ENCODE results near the gene MBD1. TPM values are rescaled to one million over a fixed set of nuclear protein-coding genes. Genes with fewer than 3 reads are reported as not detected.

The MBD1 gene
- total RNA-seq, 1 experiment from 2014 or later: 58.1 TPM

DNA sequence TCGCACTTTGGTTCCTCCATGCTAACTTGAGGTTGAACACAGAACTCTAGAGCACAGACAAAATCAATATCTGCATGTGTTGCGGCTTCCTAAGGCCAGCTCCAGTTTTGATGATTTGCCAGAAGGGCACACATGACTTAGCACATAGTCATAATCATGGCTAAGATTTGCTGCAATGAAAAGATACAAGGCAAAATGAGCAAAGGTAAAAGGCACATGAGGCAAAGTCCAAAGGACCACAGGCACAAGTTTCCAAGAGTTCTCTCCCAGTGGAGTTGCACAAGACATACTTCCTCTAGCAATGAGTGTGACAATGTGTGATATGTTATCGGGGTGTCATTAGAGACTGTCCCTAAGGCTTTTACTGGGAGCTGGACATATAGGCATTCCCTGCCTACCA, 30.3 kb upstream of the MBD1 start:
- Histone ChIP-seq H3K4ac (ENCODE audit: low read depth, low read length) (no peak overlapping the region), H2AK5ac (ENCODE audit: insufficient read length, low read length) (no peak overlapping the region), H2BK15ac (ENCODE audit: low read depth, low read length) (no peak overlapping the region), H3K23me2 (ENCODE audit: insufficient read length, low read depth, low read length, poor library complexity, severe bottlenecking) (no peaks in the 10 kb centered on the region), H2AFZ (ENCODE audit: low read length) (no peak overlapping the region), H4K91ac (ENCODE audit: insufficient read length, low read depth, low read length) (no peak overlapping the region), H3K23ac (ENCODE audit: insufficient read length, low read depth, low read length) (no peak overlapping the region), H3K14ac (ENCODE audit: insufficient read depth, low read length) (no peak overlapping the region), H3K9me3 (ENCODE audit: control insufficient read depth, low read depth, low read length) (no peaks in the 10 kb centered on the region), H3K9ac (ENCODE audit: extremely low read depth, insufficient read length, low read length) (no peak overlapping the region), H2BK12ac (ENCODE audit: insufficient read length, low read depth, low read length) (no peak overlapping the region), H3K18ac (ENCODE audit: insufficient read length, low read depth, low read length) (no peak overlapping the region), H3K79me2 (ENCODE audit: insufficient read depth, low read length) (no peaks in the 10 kb centered on the region), H3K27ac (ENCODE audit: insufficient read length, low read depth, low read length) (no peak overlapping the region), H3T11ph (ENCODE audit: low read length) (no peak overlapping the region), H3K79me1 (ENCODE audit: insufficient read depth, low read depth, low read length, poor library complexity, severe bottlenecking) (no peaks in the 10 kb centered on the region), H4K8ac (replicated peaks; ENCODE audit: insufficient read length, low read depth, low read length) (no peak overlapping the region), H3K56ac (ENCODE audit: insufficient read length, low read depth, low read length) (no peak overlapping the region), H2BK20ac (ENCODE audit: low read depth, low read length, poor library complexity, severe bottlenecking) (no peak overlapping the region), H2BK5ac (ENCODE audit: insufficient read length, low read length) (no peak overlapping the region), H2BK120ac (ENCODE audit: low read depth, low read length, poor library complexity, severe bottlenecking) (no peak overlapping the region), H3K4me2 (ENCODE audit: insufficient read depth, insufficient read length, low read length) (no peak overlapping the region), H3K27me3 (ENCODE audit: insufficient read depth, low read length) (no peaks in the 10 kb centered on the region; the same call in 1 of the 2 replicates), H4K20me1 (ENCODE audit: control insufficient read depth, insufficient read depth, insufficient read length) (no peaks in the 10 kb centered on the region), H3K4me1 (ENCODE audit: insufficient read depth, low read length) (no peaks in the 10 kb centered on the region), H4K5ac (ENCODE audit: insufficient read length, low read depth, low read length) (no peak overlapping the region)
- peaks cover 55% of the 10 kb centered on the region for H3K27me3 Mint-ChIP-seq (ENCODE audit: low read depth)
- H3K4me3 Mint-ChIP-seq: no peak overlapping the region
- WGBS (ENCODE audit: extremely low coverage, insufficient read length, low lambda C conversion rate): no CpG with 5 or more reads among the region's 3 CpGs
- H3K9me3 Mint-ChIP-seq: no peaks in the 10 kb centered on the region
- H3K27ac Mint-ChIP-seq: no peak overlapping the region
- TF ChIP-seq, protein P1, sequence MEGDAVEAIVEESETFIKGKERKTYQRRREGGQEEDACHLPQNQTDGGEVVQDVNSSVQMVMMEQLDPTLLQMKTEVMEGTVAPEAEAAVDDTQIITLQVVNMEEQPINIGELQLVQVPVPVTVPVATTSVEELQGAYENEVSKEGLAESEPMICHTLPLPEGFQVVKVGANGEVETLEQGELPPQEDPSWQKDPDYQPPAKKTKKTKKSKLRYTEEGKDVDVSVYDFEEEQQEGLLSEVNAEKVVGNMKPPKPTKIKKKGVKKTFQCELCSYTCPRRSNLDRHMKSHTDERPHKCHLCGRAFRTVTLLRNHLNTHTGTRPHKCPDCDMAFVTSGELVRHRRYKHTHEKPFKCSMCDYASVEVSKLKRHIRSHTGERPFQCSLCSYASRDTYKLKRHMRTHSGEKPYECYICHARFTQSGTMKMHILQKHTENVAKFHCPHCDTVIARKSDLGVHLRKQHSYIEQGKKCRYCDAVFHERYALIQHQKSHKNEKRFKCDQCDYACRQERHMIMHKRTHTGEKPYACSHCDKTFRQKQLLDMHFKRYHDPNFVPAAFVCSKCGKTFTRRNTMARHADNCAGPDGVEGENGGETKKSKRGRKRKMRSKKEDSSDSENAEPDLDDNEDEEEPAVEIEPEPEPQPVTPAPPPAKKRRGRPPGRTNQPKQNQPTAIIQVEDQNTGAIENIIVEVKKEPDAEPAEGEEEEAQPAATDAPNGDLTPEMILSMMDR (conservative IDR thresholded peaks at IDR 0.05): no peak
- no peak for DNase-seq
- peaks cover 4 to 6% of the 10 kb centered on the region in 2 experiments; a peak in 3 of 4 replicates for H3K4me1 Mint-ChIP-seq
- no peaks in the 10 kb centered on the region for H3K36me3 Mint-ChIP-seq (ENCODE audit: insufficient read depth in 1 of 3, low read depth in 3 of 3)
